Memory B cell (primary cell): ENCODE measurements around the gene COL18A1.

Experiments
- ATAC-seq: fragments of 150-1000 bp; cut with Tn5 transposase; 2 replicates; pipeline ENCODE4 v1.10.0; 2021; ENCODE audit warnings: low read depth, mild to moderate bottlenecking, moderate library complexity
- DNase-seq, 2 donors: peaks; one replicate each; pipeline ENCODE4 v3.0.0; 2022; ENCODE audit warnings: low spot score in 2 of 2
- H3K27ac Mint-ChIP-seq: one replicate; pipeline ENCODE4 v1.8.0; 2022; ENCODE audit warnings: mild to moderate bottlenecking, moderate library complexity, mixed read lengths
- H3K27me3 Mint-ChIP-seq: one replicate; pipeline ENCODE4 v1.8.0; 2022; ENCODE audit warnings: mixed read lengths
- H3K36me3 Mint-ChIP-seq: one replicate; pipeline ENCODE4 v1.8.0; 2022; ENCODE audit warnings: mild to moderate bottlenecking, mixed read lengths
- H3K4me1 Mint-ChIP-seq: one replicate; pipeline ENCODE4 v1.8.0; 2022; ENCODE audit warnings: mixed read lengths
- H3K4me3 Mint-ChIP-seq: one replicate; pipeline ENCODE4 v1.8.0; 2022; ENCODE audit warnings: mild to moderate bottlenecking, moderate library complexity, mixed read lengths
- H3K9me3 Mint-ChIP-seq: one replicate; pipeline ENCODE4 v1.8.0; 2022; ENCODE audit warnings: mixed read lengths

Gene COL18A1

DNA sequence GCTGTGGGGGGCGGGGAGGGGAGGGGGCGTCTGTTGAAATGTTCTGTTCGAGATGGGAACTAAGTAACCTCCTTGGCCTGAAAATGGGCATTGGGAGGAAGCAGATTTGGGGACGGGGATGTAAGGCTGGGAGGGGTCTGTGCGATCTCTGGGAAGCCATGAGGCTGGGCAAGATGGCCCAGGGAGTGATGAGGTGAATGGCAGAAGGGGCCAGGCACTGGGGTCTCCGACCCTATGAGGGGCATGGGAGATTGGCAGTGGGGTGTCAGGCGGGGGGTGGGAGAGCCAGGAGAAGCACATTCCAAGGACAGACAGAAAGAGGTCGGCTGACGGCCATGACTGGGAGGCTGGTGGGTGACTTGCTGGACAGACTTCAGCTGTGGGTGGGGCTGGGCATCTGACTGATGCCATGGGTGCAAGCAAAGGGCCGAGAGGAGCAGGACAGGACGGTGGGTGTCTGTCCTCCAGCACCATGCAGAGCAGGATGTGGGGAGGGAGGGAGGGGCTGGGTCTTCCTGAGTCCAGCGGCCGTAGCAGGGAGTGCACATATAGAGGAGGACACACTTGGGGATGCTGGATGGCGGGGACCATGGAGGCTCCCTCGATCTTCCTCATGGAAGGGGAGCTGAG is 30.0 kb upstream of the COL18A1 start:
- H3K36me3 Mint-ChIP-seq = no peaks in the 10 kb centered on the region
- H3K4me1 Mint-ChIP-seq = peaks cover 2% of the 10 kb centered on the region
- no peak overlapping the region for H3K27ac Mint-ChIP-seq
- DNase-seq (no peak), ATAC-seq (no peak)
- H3K9me3 Mint-ChIP-seq = peaks cover 5% of the 10 kb centered on the region
- no peak overlapping the region for H3K4me3 Mint-ChIP-seq
- H3K27me3 Mint-ChIP-seq = peaks cover 17% of the 10 kb centered on the region

- DNase-seq = no peak
- H3K27me3 Mint-ChIP-seq = peaks cover 20% of the 10 kb centered on the region
These were observed 28.3 kb upstream of the COL18A1 start for GRCh38 chr21:45376459-45377324.

GRCh38 chr21:45377325-45377709 is 27.6 kb upstream of the COL18A1 start:
- Mint-ChIP-seq H3K36me3 (no peaks in the 10 kb centered on the region), H3K9me3 (peaks cover 5% of the 10 kb centered on the region), H3K27me3 (peaks cover 20% of the 10 kb centered on the region), H3K4me1 (peaks cover 2% of the 10 kb centered on the region), H3K4me3 (no peak overlapping the region), H3K27ac (no peak overlapping the region)
- ATAC-seq = no peak
- no peak for DNase-seq

More at GRCh38 chr21:45376459-45377324, 28.3 kb upstream of the COL18A1 start:
- peaks cover 2% of the 10 kb centered on the region for H3K4me1 Mint-ChIP-seq
- no peak overlapping the region for H3K4me3 Mint-ChIP-seq
- ATAC-seq = no peak
- peaks cover 5% of the 10 kb centered on the region for H3K9me3 Mint-ChIP-seq
- no peaks in the 10 kb centered on the region for H3K36me3 Mint-ChIP-seq
- no peak overlapping the region for H3K27ac Mint-ChIP-seq

DNA sequence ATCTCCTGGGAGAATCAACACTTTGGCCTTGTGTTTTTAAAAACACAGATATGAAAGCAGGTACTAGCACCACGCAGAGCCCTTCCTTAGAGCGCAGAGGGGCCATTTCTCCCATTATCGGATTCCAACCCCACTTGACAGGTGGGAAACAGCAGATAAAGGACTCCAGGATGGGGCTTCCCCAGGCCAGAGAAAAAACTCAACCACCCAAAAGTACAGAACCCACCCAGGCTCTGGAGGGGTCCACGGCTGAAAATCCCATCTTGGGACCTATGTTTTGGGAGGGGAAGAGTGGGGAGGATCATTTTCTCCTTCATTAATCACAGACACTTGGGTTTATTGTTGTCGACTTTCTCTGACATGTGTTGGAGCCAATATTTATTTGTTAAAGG is 27.1 kb upstream of the COL18A1 start:
- DNase-seq (no peak), ATAC-seq (no peak)
- no peak overlapping the region for H3K27ac Mint-ChIP-seq
- peaks cover 20% of the 10 kb centered on the region for H3K27me3 Mint-ChIP-seq
- H3K36me3 Mint-ChIP-seq = no peaks in the 10 kb centered on the region
- H3K4me1 Mint-ChIP-seq = peaks cover 2% of the 10 kb centered on the region
- no peak overlapping the region for H3K4me3 Mint-ChIP-seq
- peaks cover 5% of the 10 kb centered on the region for H3K9me3 Mint-ChIP-seq

- peaks cover 2% of the 10 kb centered on the region for H3K4me1 Mint-ChIP-seq
- peaks cover 5% of the 10 kb centered on the region for H3K9me3 Mint-ChIP-seq
- H3K27me3 Mint-ChIP-seq = peaks cover 20% of the 10 kb centered on the region
- no peak overlapping the region for H3K27ac Mint-ChIP-seq
- DNase-seq (no peak), ATAC-seq (no peak)
- H3K4me3 Mint-ChIP-seq = no peak overlapping the region
- no peaks in the 10 kb centered on the region for H3K36me3 Mint-ChIP-seq
These were observed 26.6 kb upstream of the COL18A1 start for GRCh38 chr21:45378258-45378966.

GRCh38 chr21:45379171-45379900 is 25.6 kb upstream of the COL18A1 start:
- no peak overlapping the region for H3K27ac Mint-ChIP-seq
- H3K9me3 Mint-ChIP-seq = peaks cover 5% of the 10 kb centered on the region
- ATAC-seq (no peak), DNase-seq (no peak)
- H3K36me3 Mint-ChIP-seq = no peaks in the 10 kb centered on the region
- H3K4me3 Mint-ChIP-seq = no peak overlapping the region
- peaks cover 20% of the 10 kb centered on the region for H3K27me3 Mint-ChIP-seq
- peaks cover 2% of the 10 kb centered on the region for H3K4me1 Mint-ChIP-seq

GRCh38 chr21:45379901-45380330 is 25.0 kb upstream of the COL18A1 start:
- Mint-ChIP-seq H3K27me3 (peaks cover 16% of the 10 kb centered on the region), H3K4me1 (peaks cover 2% of the 10 kb centered on the region), H3K4me3 (no peak overlapping the region), H3K9me3 (peaks cover 5% of the 10 kb centered on the region), H3K36me3 (no peaks in the 10 kb centered on the region), H3K27ac (no peak overlapping the region)
- DNase-seq (no peak), ATAC-seq (no peak)

GRCh38 chr21:45380566-45380965 is 24.4 kb upstream of the COL18A1 start:
- H3K36me3 Mint-ChIP-seq = no peaks in the 10 kb centered on the region
- H3K4me1 Mint-ChIP-seq = peaks cover 2% of the 10 kb centered on the region
- H3K27ac Mint-ChIP-seq = no peak overlapping the region
- ATAC-seq (no peak), DNase-seq (no peak)
- H3K9me3 Mint-ChIP-seq = peaks cover 5% of the 10 kb centered on the region
- peaks cover 18% of the 10 kb centered on the region for H3K27me3 Mint-ChIP-seq
- no peak overlapping the region for H3K4me3 Mint-ChIP-seq

- no peak for DNase-seq
- H3K36me3 Mint-ChIP-seq = no peaks in the 10 kb centered on the region
- peaks cover 16% of the 10 kb centered on the region for H3K27me3 Mint-ChIP-seq
- H3K27ac Mint-ChIP-seq = no peak overlapping the region
- no peak for ATAC-seq
- no peak overlapping the region for H3K4me3 Mint-ChIP-seq
- peaks cover 2% of the 10 kb centered on the region for H3K4me1 Mint-ChIP-seq
- H3K9me3 Mint-ChIP-seq = peaks cover 5% of the 10 kb centered on the region
These were observed 23.8 kb upstream of the COL18A1 start for GRCh38 chr21:45381036-45381787.

DNA sequence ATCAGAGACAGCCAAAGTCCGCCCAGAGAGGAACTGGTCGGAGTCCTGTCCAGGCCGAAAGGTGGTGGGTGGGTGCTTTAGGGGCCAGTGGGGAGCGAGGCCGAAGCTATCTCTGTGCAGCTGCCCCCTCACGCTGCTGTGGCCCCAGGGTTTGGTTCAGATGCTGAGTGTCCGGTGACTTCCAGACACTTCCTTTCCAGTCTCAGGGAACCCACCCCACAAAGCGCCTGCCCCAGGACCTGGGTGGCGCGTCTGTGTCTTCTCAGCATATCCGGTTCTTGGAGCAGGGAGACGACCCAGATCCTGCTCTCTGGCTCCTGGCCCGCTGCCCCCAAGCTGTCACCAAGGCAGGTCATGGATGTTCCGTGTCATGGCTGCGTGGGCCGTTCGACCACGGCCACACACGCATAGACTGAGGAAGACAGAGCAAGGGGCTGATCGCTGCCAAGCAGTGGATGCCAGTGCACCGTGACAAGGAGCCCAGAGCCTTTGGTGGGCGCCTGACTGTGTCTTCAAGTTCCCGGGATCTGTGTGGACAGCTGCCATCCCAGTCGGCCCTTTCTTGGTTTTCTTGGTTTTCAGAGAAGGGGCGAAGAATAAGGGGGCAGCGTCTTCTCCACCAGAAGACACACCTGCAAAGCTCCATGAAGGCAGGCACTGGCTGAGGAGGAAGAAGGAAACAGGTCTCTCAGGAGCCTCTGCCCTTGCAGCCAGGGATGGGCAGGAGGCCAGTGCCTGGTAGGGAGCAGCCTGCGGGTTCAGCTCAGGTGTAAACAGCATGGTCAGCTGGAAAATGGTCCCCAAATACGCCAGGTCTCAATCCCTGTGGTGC is 22.9 kb upstream of the COL18A1 start:
- Mint-ChIP-seq H3K9me3 (peaks cover 5% of the 10 kb centered on the region), H3K4me1 (peaks cover 2% of the 10 kb centered on the region), H3K27ac (no peak overlapping the region), H3K4me3 (no peak overlapping the region), H3K27me3 (peaks cover 16% of the 10 kb centered on the region), H3K36me3 (no peaks in the 10 kb centered on the region)
- no peak for DNase-seq
- ATAC-seq = no peak

GRCh38 chr21:45382697-45382997 is 22.3 kb upstream of the COL18A1 start:
- peaks cover 19% of the 10 kb centered on the region for H3K27me3 Mint-ChIP-seq

DNA sequence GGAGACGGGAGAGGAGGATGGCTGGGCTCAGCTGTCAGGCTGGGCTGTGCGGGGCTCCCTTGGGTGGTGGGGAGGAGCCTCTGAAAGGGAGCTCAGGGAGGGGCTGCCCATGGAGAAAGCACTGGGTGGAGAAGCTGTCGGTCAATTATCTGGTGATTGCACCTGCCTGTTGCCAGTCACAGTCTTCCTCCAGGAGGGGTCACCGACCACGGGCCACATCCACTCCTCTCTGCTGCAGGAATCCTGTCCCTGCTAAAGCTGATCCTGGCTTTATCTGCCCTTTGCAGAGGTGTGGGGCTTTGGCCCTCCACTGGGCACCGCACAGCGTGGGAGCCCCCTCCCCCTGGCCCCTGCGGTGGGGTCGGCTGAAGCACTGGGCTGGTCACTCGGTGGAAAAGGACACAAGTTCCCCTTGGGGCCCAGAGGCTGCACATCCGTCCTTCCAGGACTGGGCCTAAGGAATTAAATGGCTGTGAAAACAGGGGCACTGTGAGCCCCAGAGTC is 21.8 kb upstream of the COL18A1 start:
- ATAC-seq (no peak), DNase-seq (no peak)
- H3K27me3 Mint-ChIP-seq = peaks cover 20% of the 10 kb centered on the region
- H3K4me3 Mint-ChIP-seq = no peak overlapping the region
- no peaks in the 10 kb centered on the region for H3K36me3 Mint-ChIP-seq
- H3K27ac Mint-ChIP-seq = no peak overlapping the region
- peaks cover 3% of the 10 kb centered on the region for H3K9me3 Mint-ChIP-seq
- peaks cover 2% of the 10 kb centered on the region for H3K4me1 Mint-ChIP-seq

More at GRCh38 chr21:45382697-45382997, 22.3 kb upstream of the COL18A1 start:
- Mint-ChIP-seq H3K27ac (no peak overlapping the region), H3K36me3 (no peaks in the 10 kb centered on the region), H3K4me1 (peaks cover 2% of the 10 kb centered on the region), H3K4me3 (no peak overlapping the region), H3K9me3 (peaks cover 3% of the 10 kb centered on the region)
- ATAC-seq (no peak), DNase-seq (no peak)
